ENCODE measurements around the gene ZNF212.

GRCh38 chr7:149223176-149223575, 16.3 kb upstream of the ZNF212 start:
- TF ChIP-seq POLR2AphosphoS5 (IDR thresholded peaks at IDR 0.05; ENCODE audit: low read depth) (no peak), CTCF (IDR thresholded peaks at IDR 0.05; ENCODE audit: insufficient read depth, low read length) (no peak)

Measured in HL-60 (cell line).